ENCODE data around the gene VSTM2B.
"Not testable (repeated sequence)": the region's sequence is repeated elsewhere in the genome, so short reads cannot be mapped to it uniquely, and the experiment has no call there.

VSTM2B gene

GRCh38 chr19:29532956-29533355, 7.2 kb downstream of the VSTM2B start:
- no peak for DNase-seq

- no peak for DNase-seq
Observed at GRCh38 chr19:29533578-29534544, 8.1 kb downstream of the VSTM2B start.

GRCh38 chr19:29535214-29535831, 9.5 kb downstream of the VSTM2B start:
- no peak for DNase-seq

GRCh38 chr19:29535984-29536508, 10.3 kb downstream of the VSTM2B start:
- no peak for DNase-seq

- no peak for DNase-seq
Observed at GRCh38 chr19:29537181-29537580, 11.4 kb downstream of the VSTM2B start.

- no peak for DNase-seq
Observed at GRCh38 chr19:29537601-29538000, 11.8 kb downstream of the VSTM2B start.

- no peak for DNase-seq
Observed at GRCh38 chr19:29538146-29538545, 12.4 kb downstream of the VSTM2B start.

GRCh38 chr19:29538651-29539050, 12.9 kb downstream of the VSTM2B start:
- no peak for DNase-seq

GRCh38 chr19:29539131-29539530, 13.3 kb downstream of the VSTM2B start:
- DNase-seq, result no peak

- DNase-seq, result no peak
Observed at GRCh38 chr19:29539670-29540069, 13.9 kb downstream of the VSTM2B start.

- DNase-seq, result no peak
Observed at GRCh38 chr19:29540114-29540513, 14.3 kb downstream of the VSTM2B start.

GRCh38 chr19:29541473-29542253, 15.9 kb downstream of the VSTM2B start:
- no peak for DNase-seq

- no peak for DNase-seq
Observed at GRCh38 chr19:29542327-29542726, 16.5 kb downstream of the VSTM2B start.

GRCh38 chr19:29542776-29543175, 17.0 kb downstream of the VSTM2B start:
- DNase-seq, result no peak

- no peak for DNase-seq
Observed at GRCh38 chr19:29543381-29543780, 17.6 kb downstream of the VSTM2B start.

- no peak for DNase-seq
Observed at GRCh38 chr19:29544656-29545360, 19.0 kb downstream of the VSTM2B start.

- DNase-seq, result not testable (repeated sequence)
Observed at GRCh38 chr19:29545447-29545846, 19.7 kb downstream of the VSTM2B start.

GRCh38 chr19:29545866-29546582, 20.2 kb downstream of the VSTM2B start:
- DNase-seq, result no peak

- no peak for DNase-seq
Observed at GRCh38 chr19:29546583-29547190, 20.9 kb downstream of the VSTM2B start.

GRCh38 chr19:29547361-29547960, 21.7 kb downstream of the VSTM2B start:
- no peak for DNase-seq

GRCh38 chr19:29547981-29548380, 22.2 kb downstream of the VSTM2B start:
- DNase-seq, result no peak
